Keratinocyte (primary cell): Measurements from ENCODE around the gene OSBPL10.

Experiments used
- EZH2 ChIP-seq: IDR thresholded peaks from one replicate; pipeline ENCODE4 v1.6.1; 2012; ENCODE audit warnings: inconsistent platforms, mild to moderate bottlenecking, low read length, moderate library complexity
- TF ChIP-seq, protein P1 (sequence below), 3 experiments: IDR thresholded peaks in 1 of 3; conservative IDR thresholded peaks in 1 of 3; optimal IDR thresholded peaks in 1 of 3; 2 replicates in 2 of 3; 3 replicates in 1 of 3; pipeline versions ENCODE3 to v1.5.1; 2011; ENCODE audit warnings: low read length in 3 of 3, mild to moderate bottlenecking in 3 of 3, moderate library complexity in 2 of 3, control low read depth in 1 of 3, inconsistent platforms in 1 of 3; ENCODE audit not compliant: insufficient read depth in 2 of 3; ENCODE audit errors: extremely low read depth in 1 of 3

DNA sequence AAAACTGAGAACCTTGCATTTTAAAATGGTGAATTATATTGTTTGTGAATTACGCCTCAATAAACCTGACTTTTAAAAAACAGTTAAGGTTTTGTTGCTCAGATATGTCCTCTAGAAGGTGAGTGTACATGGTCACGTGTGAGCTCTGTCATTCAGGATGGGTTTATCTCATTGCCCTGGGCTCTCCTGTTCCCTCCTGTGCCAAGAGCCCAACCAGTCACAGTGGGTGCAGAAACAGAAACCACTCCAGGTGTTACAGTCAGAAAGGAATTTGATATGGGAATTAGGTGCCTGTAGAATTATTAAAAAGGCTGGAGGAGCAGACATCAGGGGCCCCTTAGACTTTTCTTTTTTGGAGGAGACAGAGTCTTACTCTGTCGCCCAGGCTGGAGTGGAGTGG lies 252.0 kb downstream of the OSBPL10 start:
- TF ChIP-seq, protein P1, sequence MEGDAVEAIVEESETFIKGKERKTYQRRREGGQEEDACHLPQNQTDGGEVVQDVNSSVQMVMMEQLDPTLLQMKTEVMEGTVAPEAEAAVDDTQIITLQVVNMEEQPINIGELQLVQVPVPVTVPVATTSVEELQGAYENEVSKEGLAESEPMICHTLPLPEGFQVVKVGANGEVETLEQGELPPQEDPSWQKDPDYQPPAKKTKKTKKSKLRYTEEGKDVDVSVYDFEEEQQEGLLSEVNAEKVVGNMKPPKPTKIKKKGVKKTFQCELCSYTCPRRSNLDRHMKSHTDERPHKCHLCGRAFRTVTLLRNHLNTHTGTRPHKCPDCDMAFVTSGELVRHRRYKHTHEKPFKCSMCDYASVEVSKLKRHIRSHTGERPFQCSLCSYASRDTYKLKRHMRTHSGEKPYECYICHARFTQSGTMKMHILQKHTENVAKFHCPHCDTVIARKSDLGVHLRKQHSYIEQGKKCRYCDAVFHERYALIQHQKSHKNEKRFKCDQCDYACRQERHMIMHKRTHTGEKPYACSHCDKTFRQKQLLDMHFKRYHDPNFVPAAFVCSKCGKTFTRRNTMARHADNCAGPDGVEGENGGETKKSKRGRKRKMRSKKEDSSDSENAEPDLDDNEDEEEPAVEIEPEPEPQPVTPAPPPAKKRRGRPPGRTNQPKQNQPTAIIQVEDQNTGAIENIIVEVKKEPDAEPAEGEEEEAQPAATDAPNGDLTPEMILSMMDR (optimal IDR thresholded peaks at IDR 0.05 in 1 of 3, IDR thresholded peaks at IDR 0.05 in 1 of 3, conservative IDR thresholded peaks at IDR 0.05 in 1 of 3; ENCODE audit: extremely low read depth in 1 of 3, insufficient read depth in 2 of 3, low read length in 3 of 3): no peak
- no peak for TF ChIP-seq EZH2
